ENCODE measurements around the gene ERCC6L2. TPM values are rescaled to one million over a fixed set of nuclear protein-coding genes. Genes with fewer than 3 reads are reported as not detected.

The ERCC6L2 gene
- total RNA-seq, 3 donors from 2014 or later (not counting 1 experiment from before 2014, with no cell fraction given) = 37.1 to 45.8 (median 38.6) TPM

- H3K4me3 ChIP-seq (ENCODE audit: low read length) = no peak overlapping the region
- no peak for TF ChIP-seq CTCF (IDR thresholded peaks at IDR 0.05)
- Mint-ChIP-seq H3K9me3 (no peaks in the 10 kb centered on the region), H3K27me3 (ENCODE audit: low read depth in 2 of 2) (no peaks in the 10 kb centered on the region), H3K27ac (peak overlapping the region; percentile 20 to 61), H3K4me1 (peaks cover 33 to 61% of the 10 kb centered on the region in 2 donors), H3K36me3 (no peaks in the 10 kb centered on the region), H3K4me3 (peak overlapping the region; percentile 50)
- H3K27ac ChIP-seq (ENCODE audit: low read length) = peak overlapping the region; percentile 19
- H3K4me1 ChIP-seq (ENCODE audit: control insufficient read depth, insufficient read depth, low read length) = peaks cover 44% of the 10 kb centered on the region
- H3K36me3 ChIP-seq (ENCODE audit: control insufficient read depth, insufficient read depth, low read length) = peaks cover 4% of the 10 kb centered on the region
- DNase-seq = peak in 1 of 2 donors; percentile 80
- intact Hi-C loops (cut with micrococcal nuclease) = no loop called here
- H3K9me3 ChIP-seq (ENCODE audit: control insufficient read depth, insufficient read depth, low read length) = no peaks in the 10 kb centered on the region
- 86% methylated on average over 6 of the region's 6 CpGs for WGBS (ENCODE audit: insufficient coverage)
- H3K27me3 ChIP-seq (ENCODE audit: control insufficient read depth, insufficient read depth, low read length) = no peaks in the 10 kb centered on the region
- ATAC-seq = no peak
Measured at GRCh38 chr9:96014078-96014477, 138.6 kb downstream of the ERCC6L2 start.

GRCh38 chr9:96015876-96016686, 140.6 kb downstream of the ERCC6L2 start:
- Mint-ChIP-seq H3K4me3 (peak overlapping the region; percentile 74), H3K27ac (peak overlapping the region; percentile 95 to 97), H3K4me1 (peaks cover 52 to 55% of the 10 kb centered on the region in 2 donors), H3K36me3 (no peaks in the 10 kb centered on the region), H3K27me3 (ENCODE audit: low read depth in 2 of 2) (no peaks in the 10 kb centered on the region), H3K9me3 (no peaks in the 10 kb centered on the region)
- ATAC-seq (peak; percentile 24 to 54 (median 41)), DNase-seq (peak in 1 of 2 donors; percentile 68)
- Histone ChIP-seq H3K27ac (ENCODE audit: low read length) (peak overlapping the region; percentile 92), H3K4me1 (ENCODE audit: control insufficient read depth, insufficient read depth, low read length) (peaks cover 42% of the 10 kb centered on the region), H3K9me3 (ENCODE audit: control insufficient read depth, insufficient read depth, low read length) (no peaks in the 10 kb centered on the region), H3K4me3 (ENCODE audit: low read length) (no peak overlapping the region), H3K27me3 (ENCODE audit: control insufficient read depth, insufficient read depth, low read length) (no peaks in the 10 kb centered on the region), H3K36me3 (ENCODE audit: control insufficient read depth, insufficient read depth, low read length) (peaks cover 4% of the 10 kb centered on the region)
- 39% methylated on average over 2 of the region's 3 CpGs for WGBS (ENCODE audit: insufficient coverage)
- intact Hi-C loops (cut with micrococcal nuclease) = no loop called here
- TF ChIP-seq CTCF (IDR thresholded peaks at IDR 0.05) = no peak
